ENCODE results near the gene EPHA10. TPM values are rescaled to one million over a fixed set of nuclear protein-coding genes. Genes with fewer than 3 reads are reported as not detected.

Gene EPHA10
- total RNA-seq, 4 donors from 2014 or later = not detected

DNA sequence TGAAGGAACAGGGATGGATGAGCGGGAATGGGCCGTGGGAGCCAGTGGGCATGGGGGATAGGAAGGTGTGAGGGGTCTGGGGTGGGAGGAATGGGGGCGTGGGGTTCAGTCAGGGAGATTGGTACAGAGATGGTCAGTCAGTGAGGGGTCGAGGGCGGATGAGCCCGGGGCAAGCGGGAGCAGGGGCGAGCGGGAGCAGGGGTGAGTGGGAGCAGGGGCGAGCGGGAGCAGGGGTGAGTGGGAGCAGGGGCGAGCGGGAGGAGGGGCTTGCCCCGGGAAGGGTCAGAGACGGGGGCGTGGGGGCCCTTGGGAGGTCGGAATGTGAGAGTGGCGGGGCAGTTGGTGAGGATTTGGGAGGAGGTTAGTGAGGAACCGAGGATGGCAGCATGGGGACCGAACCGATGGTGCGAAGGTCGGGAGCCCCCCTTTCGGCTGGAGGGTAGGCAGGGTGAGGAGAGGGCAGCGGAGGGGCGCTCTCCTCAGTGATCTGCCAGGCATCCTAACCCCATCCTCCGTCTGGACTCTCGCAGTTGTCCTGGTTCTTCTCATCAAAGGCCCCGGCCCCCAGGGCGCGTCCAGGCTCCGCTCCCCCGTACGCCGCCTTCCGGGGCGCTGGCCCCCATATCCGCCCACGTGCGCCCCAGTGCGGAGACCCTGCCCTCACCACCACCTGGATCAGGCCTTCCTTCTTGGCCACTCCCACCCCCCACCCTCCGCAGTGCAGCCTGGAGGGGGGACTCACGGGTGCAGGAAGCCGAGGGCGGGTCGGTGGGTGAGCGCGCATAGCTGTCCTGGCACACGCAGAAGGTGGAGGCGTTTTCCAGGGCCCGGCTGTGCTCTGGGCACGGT is 11.2 kb downstream of the EPHA10 start:
- TF ChIP-seq, protein P1, sequence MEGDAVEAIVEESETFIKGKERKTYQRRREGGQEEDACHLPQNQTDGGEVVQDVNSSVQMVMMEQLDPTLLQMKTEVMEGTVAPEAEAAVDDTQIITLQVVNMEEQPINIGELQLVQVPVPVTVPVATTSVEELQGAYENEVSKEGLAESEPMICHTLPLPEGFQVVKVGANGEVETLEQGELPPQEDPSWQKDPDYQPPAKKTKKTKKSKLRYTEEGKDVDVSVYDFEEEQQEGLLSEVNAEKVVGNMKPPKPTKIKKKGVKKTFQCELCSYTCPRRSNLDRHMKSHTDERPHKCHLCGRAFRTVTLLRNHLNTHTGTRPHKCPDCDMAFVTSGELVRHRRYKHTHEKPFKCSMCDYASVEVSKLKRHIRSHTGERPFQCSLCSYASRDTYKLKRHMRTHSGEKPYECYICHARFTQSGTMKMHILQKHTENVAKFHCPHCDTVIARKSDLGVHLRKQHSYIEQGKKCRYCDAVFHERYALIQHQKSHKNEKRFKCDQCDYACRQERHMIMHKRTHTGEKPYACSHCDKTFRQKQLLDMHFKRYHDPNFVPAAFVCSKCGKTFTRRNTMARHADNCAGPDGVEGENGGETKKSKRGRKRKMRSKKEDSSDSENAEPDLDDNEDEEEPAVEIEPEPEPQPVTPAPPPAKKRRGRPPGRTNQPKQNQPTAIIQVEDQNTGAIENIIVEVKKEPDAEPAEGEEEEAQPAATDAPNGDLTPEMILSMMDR (IDR thresholded peaks at IDR 0.05; ENCODE audit: low read depth) = no peak

DNA sequence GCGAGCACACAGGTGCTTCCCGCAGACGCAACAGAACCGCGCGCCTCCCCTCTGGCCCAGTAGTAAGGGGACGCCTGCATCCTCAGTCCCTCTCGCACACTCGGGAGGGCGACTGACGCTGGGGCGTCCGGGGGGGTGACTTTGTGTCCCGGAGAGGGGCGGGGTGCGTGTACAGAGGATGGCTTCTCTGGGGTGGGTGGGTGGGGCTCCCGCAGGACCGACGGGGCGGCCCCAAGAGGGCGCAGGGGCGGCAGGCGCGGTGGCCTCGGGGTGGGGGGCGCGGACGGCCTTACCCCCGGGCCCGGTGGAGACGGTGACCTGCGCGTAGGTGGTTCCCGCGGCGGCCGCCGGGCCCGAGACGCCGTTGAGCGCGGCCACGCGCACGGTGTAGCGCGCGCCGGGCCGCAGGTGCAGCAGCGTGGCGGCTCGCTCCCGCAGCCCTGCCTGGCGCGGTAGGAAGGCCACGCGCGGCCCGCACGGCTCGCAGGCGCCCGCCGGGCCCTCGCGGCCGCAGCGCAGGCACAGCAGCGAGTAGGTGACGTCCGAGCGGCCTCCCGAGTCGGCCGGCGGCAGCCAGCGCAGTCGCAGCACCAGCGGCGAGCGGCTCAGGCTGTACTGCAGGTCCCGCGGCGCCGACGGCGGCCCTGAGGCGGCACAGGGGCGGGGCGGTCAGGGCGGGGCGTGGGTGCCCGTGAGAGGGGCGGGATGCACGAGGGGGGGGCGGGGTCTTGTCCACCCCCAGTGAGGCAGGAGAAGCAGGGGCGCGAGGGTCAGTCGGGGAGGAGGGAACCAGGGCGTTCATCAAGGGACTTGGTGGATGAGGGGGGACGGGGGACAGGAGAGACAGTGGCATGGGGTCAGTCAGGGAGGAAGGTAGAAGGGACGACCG is 12.1 kb downstream of the EPHA10 start:
- TF ChIP-seq, protein P1 (IDR thresholded peaks at IDR 0.05; ENCODE audit: low read depth) = no peak

DNA sequence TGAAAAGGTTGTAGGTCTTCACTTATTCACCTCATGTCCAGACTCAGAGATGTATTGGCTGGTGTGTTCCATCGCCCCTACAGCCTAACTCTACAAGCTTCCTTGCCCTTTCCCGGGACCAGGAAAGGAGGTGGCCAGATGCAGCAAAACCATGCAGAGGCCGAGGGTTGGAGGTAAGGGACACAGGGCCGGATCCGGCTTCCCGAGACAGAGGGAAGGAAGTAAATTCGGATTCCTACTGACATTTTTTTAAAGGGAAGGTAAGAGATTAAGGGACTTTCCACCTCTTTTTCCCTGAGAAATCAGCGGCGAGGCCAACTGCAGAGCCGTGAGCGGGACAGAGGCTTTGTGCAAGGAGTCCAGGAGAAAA is 12.7 kb downstream of the EPHA10 start:
- TF ChIP-seq, protein P1 (IDR thresholded peaks at IDR 0.05; ENCODE audit: low read depth) = no peak

DNA sequence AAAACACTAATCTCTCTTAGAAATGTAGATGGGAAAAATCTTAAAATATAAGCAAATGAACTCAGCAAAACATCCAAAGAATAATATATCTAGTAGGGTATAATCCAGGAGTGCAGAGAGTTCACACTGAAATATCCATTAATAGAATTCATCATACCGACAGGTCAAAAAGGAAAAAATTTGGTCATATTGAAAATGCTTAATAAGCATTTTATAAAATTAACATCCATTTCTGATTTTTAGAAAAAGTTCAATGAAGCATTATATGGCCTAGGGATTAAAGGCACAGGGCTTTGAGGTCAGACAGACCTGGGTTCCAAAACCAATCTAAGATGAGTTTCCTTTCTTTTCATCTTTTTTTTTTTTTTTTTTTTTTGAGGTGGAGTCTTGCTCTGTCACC is 16.4 kb downstream of the EPHA10 start:
- TF ChIP-seq, protein P1 (IDR thresholded peaks at IDR 0.05; ENCODE audit: low read depth) = no peak

DNA sequence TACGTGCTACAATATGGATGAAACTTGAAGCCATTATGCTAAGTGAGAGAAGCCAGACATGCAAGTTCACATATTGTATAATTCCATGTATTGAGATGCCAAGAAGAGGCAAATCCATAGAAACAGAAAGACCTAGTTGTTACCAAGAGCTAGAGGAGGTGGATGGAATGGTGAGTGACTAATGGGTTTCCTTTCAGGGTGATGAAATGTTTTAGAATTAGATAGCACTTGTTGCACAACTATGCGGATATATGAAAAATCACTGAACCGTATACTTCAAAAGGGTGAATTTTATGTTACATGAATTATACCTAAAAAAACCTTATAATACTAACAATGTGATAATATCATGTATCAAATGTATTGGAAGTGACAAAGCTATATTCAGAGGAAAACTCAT is 18.1 kb downstream of the EPHA10 start:
- TF ChIP-seq, protein P1 (IDR thresholded peaks at IDR 0.05; ENCODE audit: low read depth) = no peak

DNA sequence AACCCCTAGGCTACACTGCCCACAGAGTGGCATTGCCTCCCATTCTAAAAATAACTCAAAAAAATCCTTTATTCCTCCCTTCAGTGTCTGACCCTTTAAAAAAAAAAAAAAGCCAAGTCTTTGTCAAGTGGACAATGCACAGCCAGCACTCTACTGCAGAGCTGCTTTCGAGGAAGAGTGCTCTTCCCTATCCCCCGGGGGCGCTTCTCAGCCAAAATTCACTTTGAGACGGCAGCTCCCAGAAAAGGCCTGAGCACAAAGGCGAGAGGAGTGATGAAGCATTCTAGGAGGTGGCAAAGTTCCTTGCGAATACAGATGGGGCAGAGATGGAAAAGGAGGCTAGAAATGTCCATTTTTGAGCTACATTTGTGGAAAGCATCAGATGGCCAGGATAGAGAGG is 23.3 kb downstream of the EPHA10 start:
- TF ChIP-seq, protein P1 (IDR thresholded peaks at IDR 0.05; ENCODE audit: low read depth) = no peak

DNA sequence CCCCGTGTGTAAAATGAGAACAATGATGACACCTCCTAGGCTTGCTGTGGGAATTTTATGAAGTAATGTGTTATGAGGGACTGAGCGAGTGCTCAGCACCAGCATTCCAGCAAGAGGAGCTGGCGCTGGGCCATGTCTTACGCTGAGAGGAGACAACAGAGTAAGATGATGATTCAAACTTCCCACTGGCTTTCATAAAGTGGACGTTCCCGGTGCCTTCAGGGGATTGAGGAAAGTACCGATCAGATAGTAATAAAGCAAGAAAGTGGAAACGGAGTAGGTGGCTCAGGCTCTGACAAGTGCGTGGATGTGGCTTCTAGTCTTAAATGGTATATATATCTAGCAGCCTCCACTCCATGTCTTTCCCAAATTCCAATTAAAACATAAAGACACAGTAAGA is 23.8 kb downstream of the EPHA10 start:
- TF ChIP-seq, protein P1 (IDR thresholded peaks at IDR 0.05; ENCODE audit: low read depth) = no peak

Measured in subcutaneous adipose tissue (tissue), 4 donors.